SK-N-SH treated with all-trans-retinoic acid at 6 μM for 48 hours (cell line): Measurements from ENCODE around the gene ATF1.

Experiments used
- ARNTL ChIP-seq: fragments of 450-650 bp; formaldehyde crosslinking; IDR thresholded peaks from 2 replicates; pipeline ENCODE4 v1.5.0; 2020; ENCODE audit warnings: low read depth, mild to moderate bottlenecking, moderate library complexity, borderline replicate concordance
- BACH2 ChIP-seq: fragments of 250-450 bp; sonication (Bioruptor Pico); IDR thresholded peaks from 2 replicates; pipeline ENCODE4 v1.9.0; 2021; ENCODE audit warnings: mild to moderate bottlenecking, borderline replicate concordance
- CREB5 ChIP-seq: fragments of 250-450 bp; sonication (Bioruptor Pico); IDR thresholded peaks from 2 replicates; pipeline ENCODE4 v1.5.1; 2020; ENCODE audit warnings: low read depth, mild to moderate bottlenecking, moderate library complexity
- CSRNP3 ChIP-seq: fragments of 250-450 bp; sonication (Bioruptor Pico); IDR thresholded peaks from 2 replicates; pipeline ENCODE4 v1.5.1; 2021; ENCODE audit warnings: mild to moderate bottlenecking, moderate library complexity
- ESRRG ChIP-seq: fragments of 250-450 bp; sonication (Bioruptor Pico); IDR thresholded peaks from 2 replicates; pipeline ENCODE4 v1.6.1; 2021; ENCODE audit warnings: mild to moderate bottlenecking
- ISL1 ChIP-seq: fragments of 250-450 bp; sonication (Bioruptor Pico); IDR thresholded peaks from 2 replicates; pipeline ENCODE4 v2.1.2; 2022; ENCODE audit warnings: mild to moderate bottlenecking, moderate library complexity
- OSR1 ChIP-seq: fragments of 250-450 bp; sonication (Bioruptor Pico); IDR thresholded peaks from 2 replicates; pipeline ENCODE4 v1.8.0; 2022; ENCODE audit warnings: moderate library complexity, mild to moderate bottlenecking, inconsistent platforms
- PATZ1 ChIP-seq: fragments of 250-450 bp; sonication (Bioruptor Pico); IDR thresholded peaks from 2 replicates; pipeline ENCODE4 v1.8.0; 2020; ENCODE audit warnings: mild to moderate bottlenecking, moderate library complexity, borderline replicate concordance
- PPARA ChIP-seq: fragments of 250-450 bp; sonication (Bioruptor Pico); IDR thresholded peaks from 2 replicates; pipeline ENCODE4 v1.5.0; 2020; ENCODE audit warnings: mild to moderate bottlenecking, borderline replicate concordance
- TSHZ2 ChIP-seq: fragments of 250-450 bp; sonication (Bioruptor Pico); IDR thresholded peaks from 2 replicates; pipeline ENCODE4 v1.5.0; 2020; ENCODE audit warnings: mild to moderate bottlenecking, moderate library complexity
- ZC3H10 ChIP-seq: fragments of 250-450 bp; sonication (Bioruptor Pico); IDR thresholded peaks from 2 replicates; pipeline ENCODE4 v1.5.1; 2021; ENCODE audit warnings: mild to moderate bottlenecking, moderate library complexity
- ZFP3 ChIP-seq: fragments of 250-450 bp; sonication (Bioruptor Pico); IDR thresholded peaks from 2 replicates; pipeline ENCODE4 v1.5.0; 2020; ENCODE audit warnings: mild to moderate bottlenecking, moderate library complexity
- ZNF565 ChIP-seq: fragments of 450-650 bp; formaldehyde crosslinking; conservative IDR thresholded peaks from 2 replicates; pipeline ENCODE4 v1.5.0; 2020; ENCODE audit warnings: low read depth, mild to moderate bottlenecking, moderate library complexity
- ZNF8 ChIP-seq: fragments of 450-650 bp; formaldehyde crosslinking; IDR thresholded peaks from 2 replicates; pipeline ENCODE4 v1.5.0; 2020; ENCODE audit warnings: mild to moderate bottlenecking, moderate library complexity

GRCh38 chr12:50715174-50715573 is 48.7 kb upstream of the ATF1 start:
- no peak for TF ChIP-seq TSHZ2 (CRISPR knock-in tag)
- no peak for TF ChIP-seq PPARA (CRISPR knock-in tag)
- no peak for TF ChIP-seq CREB5 (CRISPR knock-in tag)
- no peak for TF ChIP-seq ZNF8 (CRISPR knock-in tag)
- TF ChIP-seq OSR1 (CRISPR knock-in tag) = no peak
- no peak for TF ChIP-seq ESRRG (CRISPR knock-in tag)
- TF ChIP-seq CSRNP3 (CRISPR knock-in tag) = no peak
- TF ChIP-seq ISL1 (CRISPR knock-in tag) = no peak
- no peak for TF ChIP-seq ARNTL (CRISPR knock-in tag)
- no peak for TF ChIP-seq ZC3H10
- TF ChIP-seq PATZ1 (CRISPR knock-in tag) = no peak
- TF ChIP-seq ZNF565 (CRISPR knock-in tag) = no peak
- no peak for TF ChIP-seq BACH2 (CRISPR knock-in tag)
- no peak for TF ChIP-seq ZFP3 (CRISPR knock-in tag)
